Ovary (tissue), 9 donors: Measurements from ENCODE around the gene GHSR. TPM values are rescaled to one million over a fixed set of nuclear protein-coding genes. Genes with fewer than 3 reads are reported as not detected.

Experiments
- DNase-seq, 5 donors: peaks; one replicate each; pipeline ENCODE4 v3.0.0-alpha.2; 2019 to 2020
- H3K27ac ChIP-seq, 2 donors: fragments of 200-600 bp; one replicate each; pipeline versions ENCODE4 v1.5.1 to v1.8.0; 2019 to 2022
- H3K27me3 ChIP-seq: fragments of 200-600 bp; one replicate; pipeline ENCODE4 v1.8.0; 2022
- H3K36me3 ChIP-seq: fragments of 200-600 bp; sonication (generic); one replicate; pipeline ENCODE4 v1.5.1; 2019
- H3K4me1 ChIP-seq: one replicate; pipeline ENCODE4 v1.8.1; 2013; ENCODE audit warnings: mild to moderate bottlenecking, moderate library complexity; ENCODE audit not compliant: insufficient read depth
- H3K4me3 ChIP-seq: fragments of 200-600 bp; sonication (generic); one replicate; pipeline ENCODE4 v1.5.1; 2017
- H3K9me3 ChIP-seq, 2 donors: fragments of 200-600 bp in 1 of 2; sonication (generic) in 1 of 2; one replicate each; pipeline versions ENCODE4 v1.5.1 to v1.8.1; 2013 to 2019; ENCODE audit warnings: mild to moderate bottlenecking in 1 of 2, moderate library complexity in 1 of 2
- CTCF ChIP-seq, 3 donors: fragments of 450-650 bp in 2 of 3; fragments of 200-600 bp in 1 of 3; IDR thresholded peaks; one replicate each; pipeline versions ENCODE4 v1.5.1 to v1.8.0; 2016 to 2022; ENCODE audit warnings: antibody characterized with exemption in 3 of 3, mild to moderate bottlenecking in 1 of 3
- EP300 ChIP-seq: sonication (generic); formaldehyde crosslinking; IDR thresholded peaks from one replicate; pipeline ENCODE4 v1.6.1; 2017; ENCODE audit warnings: antibody characterized with exemption
- POLR2A ChIP-seq: fragments of 450-650 bp; IDR thresholded peaks from one replicate; pipeline ENCODE4 v1.6.1; 2017; ENCODE audit warnings: antibody characterized with exemption, mild to moderate bottlenecking, moderate library complexity
- WGBS, 3 donors: extraction: QIAGEN DNeasy Blood & Tissue Kit in 1 of 3; methylation state at CpG; one replicate each; pipeline versions ENCODE4 v1.1.5 to v1.1.7; 2013 to 2017; 5-methylcytosine and 5-hydroxymethylcytosine counted together
- intact Hi-C, 4 donors: fragments of 100-400 bp; cut with DNase I; formaldehyde crosslinking; loops; one replicate each; pipeline versions ENCODE4 v1.11.0 to v1.15.1; 2022 to 2023
- polyA plus RNA-seq, 2 donors: library from polyadenylated mRNA; stranded (reverse); fragments of 200-250 nt in 1 of 2; fragments of 350-450 nt in 1 of 2; fragmentation: Illumina TruSeq in 1 of 2; extraction: RNeasy Lipid Tissue Mini Kit (QIAGEN cat#74804) in 1 of 2; gene quantifications; one replicate each; pipeline ENCODE4 v1.2.3, GENCODE V29; 2013 to 2014
- total RNA-seq, 7 donors: library from RNA; depleted of rRNA in 2 of 7; stranded (reverse); fragments of >200 nt in 2 of 7; fragmentation: NEBNext Ultra II Directional in 3 of 7; extraction: Animal tissue kit (Norgen Biotek cat#: 25700) in 3 of 7; gene quantifications; one replicate each; pipeline versions ENCODE4 v1.1.0 to v1.2.4, GENCODE V29; 2016 to 2023
- donor health status: DM: no; HTN: no; CAD: no; lungs with moderate emphysema.
- donor health status: DM: no; HTN: no; CAD: no.
- donor health status: Bipolar disorder and iron deficiency.
- donor health status: DM: yes; HTN: yes; CAD: no.
- donor health status: DM: no; HTN: no; CAD: no.
- donor health status: DM: yes; HTN: yes; CAD: no.

Gene GHSR
- total and polyA plus RNA-seq, 9 donors, result not detected

- Histone ChIP-seq H3K4me3 (no peak overlapping the region), H3K36me3 (no peaks in the 10 kb centered on the region), H3K9me3 (no peaks in the 10 kb centered on the region), H3K27ac (no peak overlapping the region), H3K4me1 (peaks cover 2% of the 10 kb centered on the region), H3K27me3 (no peaks in the 10 kb centered on the region)
- no peak for DNase-seq
- WGBS, 3 donors, result 83 to 85% (median 84%) methylated on average over 6 of the region's 6 CpGs
- no peak for TF ChIP-seq POLR2A
- no peak for TF ChIP-seq CTCF (IDR thresholded peaks at IDR 0.05)
- no peak for TF ChIP-seq EP300
- intact Hi-C loops, result no loop called here
Measured at GRCh38 chr3:172444821-172445220, 3.4 kb downstream of the GHSR start.

- no peak for TF ChIP-seq CTCF (IDR thresholded peaks at IDR 0.05)
- H3K9me3 ChIP-seq, result no peaks in the 10 kb centered on the region
- intact Hi-C loops, result no loop called here
- no peaks in the 10 kb centered on the region for H3K27me3 ChIP-seq
- no peak overlapping the region for H3K27ac ChIP-seq
- DNase-seq, result no peak
- no peak overlapping the region for H3K4me3 ChIP-seq
- no peaks in the 10 kb centered on the region for H3K4me1 ChIP-seq
- WGBS, 3 donors, result 71 to 87% (median 80%) methylated on average over 1 of the region's 1 CpG
- no peaks in the 10 kb centered on the region for H3K36me3 ChIP-seq
Measured at GRCh38 chr3:172442606-172443005, 5.7 kb downstream of the GHSR start.

DNA sequence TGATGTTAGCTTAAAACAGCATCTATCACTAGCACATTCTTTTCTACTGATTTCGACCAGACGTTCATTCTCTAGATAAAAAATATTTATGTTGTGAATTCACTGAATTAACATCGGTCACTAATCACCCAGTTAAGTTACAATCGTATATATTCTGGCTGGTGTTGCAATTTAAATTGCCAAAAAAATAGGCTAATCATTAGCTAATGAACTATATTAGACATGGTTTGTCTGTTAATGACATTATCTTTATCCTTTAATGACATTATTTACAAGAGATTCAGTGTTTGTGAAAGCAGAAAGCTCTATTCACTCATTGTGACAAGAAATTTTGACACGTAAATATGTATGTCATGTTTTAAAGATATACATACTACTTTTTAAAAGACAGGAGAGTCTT, 6.7 kb downstream of the GHSR start:
- H3K4me1 ChIP-seq, result no peaks in the 10 kb centered on the region
- H3K27me3 ChIP-seq, result no peaks in the 10 kb centered on the region
- TF ChIP-seq EP300 (no peak), CTCF (IDR thresholded peaks at IDR 0.05) (no peak), POLR2A (no peak)
- intact Hi-C loops, result no loop called here
- H3K27ac ChIP-seq, result no peak overlapping the region
- 35 to 51% (median 40%) methylated on average over 5 of the region's 5 CpGs for WGBS, 3 donors
- H3K4me3 ChIP-seq, result no peak overlapping the region
- H3K36me3 ChIP-seq, result no peaks in the 10 kb centered on the region
- DNase-seq, result no peak
- no peaks in the 10 kb centered on the region for H3K9me3 ChIP-seq

DNA sequence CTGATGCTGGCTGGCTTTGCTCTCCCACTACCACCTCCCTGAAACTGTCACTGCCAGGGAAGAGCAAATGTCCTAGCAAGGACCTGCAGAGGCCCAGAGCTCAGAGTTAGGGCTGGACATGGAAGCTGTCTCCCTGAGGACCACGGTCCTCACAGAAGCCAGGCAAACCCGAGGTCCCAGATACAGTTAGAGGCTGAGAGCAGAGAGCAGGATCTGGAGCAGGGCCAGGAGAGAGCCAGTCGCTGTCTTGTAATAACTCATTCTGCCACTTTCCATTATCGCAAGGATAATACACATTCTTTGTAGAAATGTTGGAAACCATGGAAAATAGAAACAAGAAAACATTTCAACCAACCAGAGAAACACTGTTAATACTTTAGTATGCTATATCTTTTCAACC, 10.1 kb downstream of the GHSR start:
- Histone ChIP-seq H3K36me3 (no peaks in the 10 kb centered on the region), H3K27me3 (no peaks in the 10 kb centered on the region), H3K9me3 (no peaks in the 10 kb centered on the region), H3K27ac (no peak overlapping the region), H3K4me3 (no peak overlapping the region), H3K4me1 (no peaks in the 10 kb centered on the region)
- intact Hi-C loops, result no loop called here
- no peak for TF ChIP-seq CTCF (IDR thresholded peaks at IDR 0.05)
- no peak for TF ChIP-seq POLR2A
- TF ChIP-seq EP300, result no peak
- no peak for DNase-seq
- WGBS, 3 donors, result 28 to 31% (median 30%) methylated on average over 4 of the region's 4 CpGs

- TF ChIP-seq CTCF (IDR thresholded peaks at IDR 0.05) (no peak), EP300 (no peak), POLR2A (no peak)
- Histone ChIP-seq H3K36me3 (no peaks in the 10 kb centered on the region), H3K9me3 (no peaks in the 10 kb centered on the region), H3K27ac (no peak overlapping the region), H3K4me1 (no peaks in the 10 kb centered on the region), H3K27me3 (no peaks in the 10 kb centered on the region), H3K4me3 (no peak overlapping the region)
- DNase-seq, result no peak
- intact Hi-C loops, result no loop called here
Measured at GRCh38 chr3:172437713-172438112, 10.5 kb downstream of the GHSR start.
